Prostate gland (tissue), 2 donors: ENCODE results near the gene SLC6A11. TPM values are rescaled to one million over a fixed set of nuclear protein-coding genes. Genes with fewer than 3 reads are reported as not detected.

Experiments used
- DNase-seq: peaks from one replicate; pipeline ENCODE4 v3.0.0-alpha.2; 2019; ENCODE audit warnings: low spot score
- H3K27ac ChIP-seq, 2 donors: fragments of 200-600 bp; sonication (generic); 2 replicates each; pipeline ENCODE4 v1.5.1; 2017 to 2019
- H3K27me3 ChIP-seq: fragments of 200-600 bp; sonication (generic); replicated peaks from 2 replicates; pipeline ENCODE4 v1.5.1; 2019; ENCODE audit not compliant: insufficient read depth
- H3K36me3 ChIP-seq, 2 donors: fragments of 200-600 bp; sonication (generic); 1 replicate in 1 of 2; 2 replicates in 1 of 2; pipeline versions ENCODE4 v1.5.1 to v1.8.1; 2017 to 2019
- H3K4me1 ChIP-seq: fragments of 200-600 bp; sonication (generic); replicated peaks from 2 replicates; pipeline ENCODE4 v1.5.1; 2019
- H3K4me3 ChIP-seq, 2 donors: fragments of 200-600 bp; sonication (generic); 2 replicates each; pipeline ENCODE4 v1.5.1; 2017 to 2019
- H3K9me3 ChIP-seq: fragments of 200-600 bp; sonication (generic); 2 replicates; pipeline ENCODE4 v1.5.1; 2017
- CTCF ChIP-seq, 4 experiments: fragments of 200-600 bp in 2 of 4; fragments of 450-650 bp in 2 of 4; sonication (generic) in 2 of 4; IDR thresholded peaks; 1 replicate in 3 of 4; 2 replicates in 1 of 4; pipeline ENCODE4 v1.5.1; 2016 to 2019; ENCODE audit warnings: antibody characterized with exemption in 4 of 4, mild to moderate bottlenecking in 2 of 4, moderate library complexity in 2 of 4
- POLR2A ChIP-seq: fragments of 450-650 bp; IDR thresholded peaks from one replicate; pipeline ENCODE4 v1.6.1; 2016; ENCODE audit warnings: antibody characterized with exemption, mild to moderate bottlenecking
- POLR2AphosphoS5 ChIP-seq: sonication (generic); formaldehyde crosslinking; IDR thresholded peaks from one replicate; pipeline ENCODE4 v1.6.1; 2017; ENCODE audit warnings: antibody characterized with exemption
- WGBS: methylation state at CpG from one replicate; pipeline ENCODE4 v1.1.5; 2018; 5-methylcytosine and 5-hydroxymethylcytosine counted together
- intact Hi-C: fragments of 100-400 bp; cut with DNase I; formaldehyde crosslinking; loops from one replicate; pipeline ENCODE4 v1.14.2; 2022
- total RNA-seq, 2 donors: library from RNA; depleted of rRNA; stranded (reverse); fragments of >200 nt; gene quantifications; one replicate each; pipeline ENCODE4 v1.1.0, GENCODE V29; 2016

The SLC6A11 gene
- total RNA-seq, 2 donors from 2014 or later = 3.6 to 6.9 TPM

DNA sequence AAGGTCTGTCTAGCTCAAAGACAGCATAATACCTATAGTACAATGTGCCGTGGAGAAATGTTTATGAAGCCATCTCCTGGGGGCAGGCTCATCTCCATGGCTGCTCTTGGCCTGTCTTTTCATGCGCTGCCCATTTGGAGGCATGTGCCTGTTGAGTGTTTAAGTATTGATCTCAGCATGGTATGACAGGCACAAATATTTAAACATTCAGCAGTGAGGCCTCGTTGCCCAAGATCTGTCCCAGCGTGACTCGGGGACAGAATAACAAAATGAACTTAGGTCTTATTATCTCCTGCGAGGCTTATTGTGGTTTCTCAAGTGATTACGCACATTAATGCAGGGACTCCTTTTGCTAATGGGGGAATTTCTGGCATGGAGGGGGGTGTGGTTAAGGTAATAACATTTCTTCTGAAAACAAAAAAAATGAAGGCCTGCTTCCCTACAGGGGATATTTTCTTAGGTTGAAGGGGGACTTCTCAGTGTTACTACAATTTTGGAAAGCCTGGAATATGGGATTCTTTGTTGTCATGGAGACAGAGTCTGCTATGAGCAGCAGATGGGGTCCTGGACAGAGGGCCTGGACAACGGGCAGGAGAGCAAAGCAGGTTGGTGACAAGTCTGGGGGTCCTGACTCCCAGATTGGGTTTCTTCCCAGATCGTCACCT lies 172.1 kb downstream of the SLC6A11 start:
- 80% methylated on average over 9 of the region's 9 CpGs for WGBS
- intact Hi-C loops = no loop called here
- TF ChIP-seq CTCF (IDR thresholded peaks at IDR 0.05) = no peak
- TF ChIP-seq POLR2AphosphoS5 = no peak
- TF ChIP-seq POLR2A = no peak

GRCh38 chr3:10988991-10989484 lies 173.0 kb downstream of the SLC6A11 start:
- TF ChIP-seq CTCF (IDR thresholded peaks at IDR 0.05) = no peak
- TF ChIP-seq POLR2AphosphoS5 = no peak
- no peak for TF ChIP-seq POLR2A
- intact Hi-C loops = no loop called here
- Histone ChIP-seq H3K36me3 (no peaks in the 10 kb centered on the region), H3K27ac (no peak overlapping the region), H3K27me3 (no peaks in the 10 kb centered on the region), H3K4me3 (no peak overlapping the region), H3K4me1 (no peaks in the 10 kb centered on the region), H3K9me3 (no peaks in the 10 kb centered on the region)
- 80% methylated on average over 7 of the region's 7 CpGs for WGBS
- no peak for DNase-seq

More for the DNA sequence above, 172.1 kb downstream of the SLC6A11 start:
- no peaks in the 10 kb centered on the region for H3K4me1 ChIP-seq
- DNase-seq = no peak
- no peak overlapping the region for H3K27ac ChIP-seq
- no peaks in the 10 kb centered on the region for H3K27me3 ChIP-seq
- H3K36me3 ChIP-seq = no peaks in the 10 kb centered on the region
- no peaks in the 10 kb centered on the region for H3K9me3 ChIP-seq
- no peak overlapping the region for H3K4me3 ChIP-seq

Other genes starting within 250 kb of the SLC6A11 start
- gene SLC6A1, start 176.5 kb downstream of the SLC6A11 start, total RNA-seq = 1 to 10 TPM in 1 of 2 donors, under 1 TPM in 1; 0.18 to 6.2 TPM